Ishikawa (cell line): ENCODE results near the gene TRPM3.

Experiments used
- CEBPB ChIP-seq: IDR thresholded peaks from 2 replicates; pipeline ENCODE4 v1.6.1; 2012
- EP300 ChIP-seq: IDR thresholded peaks from 2 replicates; pipeline ENCODE4 v1.6.1; 2012; ENCODE audit warnings: borderline replicate concordance
- NFIC ChIP-seq: IDR thresholded peaks from 2 replicates; pipeline ENCODE4 v1.6.1; 2012
- RAD21 ChIP-seq: IDR thresholded peaks from 2 replicates; pipeline ENCODE4 v1.6.1; 2012; ENCODE audit warnings: low read depth
- TAF1 ChIP-seq: IDR thresholded peaks from 2 replicates; pipeline ENCODE4 v1.6.1; 2012; ENCODE audit warnings: low read depth, mild to moderate bottlenecking
- TEAD4 ChIP-seq: IDR thresholded peaks from 2 replicates; pipeline ENCODE4 v1.6.1; 2012
- YY1 ChIP-seq: IDR thresholded peaks from 2 replicates; pipeline ENCODE4 v1.6.1; 2012; ENCODE audit warnings: low read depth
- TF ChIP-seq, protein P1 (sequence below): IDR thresholded peaks from 2 replicates; pipeline ENCODE4 v1.6.1; 2012

DNA sequence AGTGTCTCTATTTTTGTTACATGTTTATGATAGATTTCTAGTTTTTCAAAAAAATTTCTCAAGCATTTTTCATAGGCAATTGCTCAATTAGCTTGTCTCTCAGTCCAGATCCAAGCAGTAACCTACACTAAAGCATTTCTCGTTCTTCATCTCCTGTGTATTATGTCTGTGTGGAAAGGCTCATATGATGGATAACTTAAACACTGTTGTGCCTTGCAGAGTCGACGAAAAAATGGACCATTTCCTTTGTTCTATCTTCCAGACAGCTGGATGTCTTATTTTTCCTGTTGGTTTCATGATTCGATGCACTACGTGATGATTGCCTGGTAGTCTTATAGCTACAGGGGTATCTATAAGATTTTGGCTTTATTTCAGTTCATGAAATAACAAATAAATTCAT, 347.8 kb downstream of the TRPM3 start:
- TF ChIP-seq, protein P1, sequence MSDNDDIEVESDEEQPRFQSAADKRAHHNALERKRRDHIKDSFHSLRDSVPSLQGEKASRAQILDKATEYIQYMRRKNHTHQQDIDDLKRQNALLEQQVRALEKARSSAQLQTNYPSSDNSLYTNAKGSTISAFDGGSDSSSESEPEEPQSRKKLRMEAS, result no peak
- no peak for TF ChIP-seq NFIC
- no peak for TF ChIP-seq RAD21
- no peak for TF ChIP-seq YY1
- no peak for TF ChIP-seq EP300
- no peak for TF ChIP-seq TAF1
- no peak for TF ChIP-seq CEBPB
- no peak for TF ChIP-seq TEAD4
